SU-DHL-6 (cell line): ENCODE data around the gene CHRM2.

Source experiments
- H2AFZ ChIP-seq: fragments of 200-600 bp; sonication (generic); 2 replicates; pipeline ENCODE4 v1.6.1; 2014; ENCODE audit warnings: low read depth, mild to moderate bottlenecking, moderate library complexity, mixed read lengths, antibody characterized with exemption, low read length; ENCODE audit not compliant: severe bottlenecking
- H3F3A ChIP-seq: fragments of 200-600 bp; shearing (Covaris generic); 2 replicates; pipeline ENCODE4 v1.6.0; 2016; ENCODE audit warnings: antibody characterized with exemption, mild to moderate bottlenecking; ENCODE audit not compliant: insufficient read depth
- H3K27ac ChIP-seq: fragments of 200-600 bp; sonication (generic); 2 replicates; pipeline ENCODE4 v1.5.1; 2016; ENCODE audit warnings: low read depth, mild to moderate bottlenecking, low read length, moderate library complexity, mixed read lengths
- H3K27me3 ChIP-seq: fragments of 200-600 bp; sonication (generic), shearing (Covaris generic); 2 replicates; pipeline ENCODE4 v1.6.0; 2014; ENCODE audit warnings: mild to moderate bottlenecking, low read length
- H3K36me3 ChIP-seq: fragments of 200-600 bp; sonication (generic); 2 replicates; pipeline ENCODE4 v1.6.1; 2014; ENCODE audit warnings: mild to moderate bottlenecking, low read length, mixed read lengths
- H3K4me2 ChIP-seq: fragments of 300-600, 200-600 bp; shearing (Covaris generic), sonication (generic); 2 replicates; pipeline ENCODE4 v1.6.0; 2014; ENCODE audit warnings: low read length, low read depth, mild to moderate bottlenecking; ENCODE audit not compliant: poor library complexity, severe bottlenecking
- H3K4me3 ChIP-seq: fragments of 200-600 bp; sonication (generic); 2 replicates; pipeline ENCODE4 v1.5.1; 2014; ENCODE audit warnings: antibody characterized with exemption, low read length, mild to moderate bottlenecking, mixed read lengths; ENCODE audit not compliant: insufficient read depth, poor library complexity, severe bottlenecking
- H3K79me2 ChIP-seq: fragments of 200-600 bp; sonication (generic); 2 replicates; pipeline ENCODE4 v1.6.1; 2014; ENCODE audit warnings: mild to moderate bottlenecking, low read length, moderate library complexity; ENCODE audit not compliant: insufficient read depth
- H3K9ac ChIP-seq: fragments of 200-600 bp; sonication (generic); 2 replicates; pipeline ENCODE4 v1.7.0; 2014; ENCODE audit warnings: mild to moderate bottlenecking, low read length
- H3K9me2 ChIP-seq: fragments of 200-600 bp; sonication (generic); replicated peaks from 2 replicates; pipeline ENCODE4 v1.6.1; 2014; ENCODE audit warnings: low read length; ENCODE audit not compliant: insufficient read depth
- H3K9me3 ChIP-seq: fragments of 200-600 bp; sonication (generic); 2 replicates; pipeline ENCODE4 v1.6.1; 2014; ENCODE audit warnings: low read length, mixed read lengths; ENCODE audit not compliant: insufficient read depth
- H4K20me1 ChIP-seq: fragments of 200-600 bp; sonication (generic); 2 replicates; pipeline ENCODE4 v1.6.1; 2014; ENCODE audit warnings: low read depth, mild to moderate bottlenecking, antibody characterized with exemption, low read length, moderate library complexity, mixed read lengths
- CTCF ChIP-seq: fragments of 200-600 bp; sonication (generic); IDR thresholded peaks from one replicate; pipeline ENCODE4 v1.5.1; 2017; ENCODE audit warnings: antibody characterized with exemption, mild to moderate bottlenecking, low read length, moderate library complexity; ENCODE audit not compliant: insufficient read depth, poor library complexity, severe bottlenecking
- EZH2phosphoT487 ChIP-seq: fragments of 200-600 bp; sonication (generic), shearing (Covaris generic); conservative IDR thresholded peaks from 2 replicates; pipeline ENCODE4 v1.6.1; 2018; ENCODE audit warnings: mild to moderate bottlenecking, antibody characterized with exemption, low read length, moderate library complexity, mixed read lengths

CHRM2 gene

GRCh38 chr7:137026176-137026500 lies 157.7 kb downstream of the CHRM2 start:
- no peaks in the 10 kb centered on the region for H3K79me2 ChIP-seq
- no peak overlapping the region for H3K4me2 ChIP-seq
- no peak overlapping the region for H3K9ac ChIP-seq
- H3K4me3 ChIP-seq: no peak overlapping the region
- no peak overlapping the region for H2AFZ ChIP-seq
- H3F3A ChIP-seq: no peaks in the 10 kb centered on the region
- no peak overlapping the region for H3K27ac ChIP-seq
- H3K9me3 ChIP-seq: no peaks in the 10 kb centered on the region
- no peaks in the 10 kb centered on the region for H3K27me3 ChIP-seq
- H3K36me3 ChIP-seq: no peaks in the 10 kb centered on the region
- H4K20me1 ChIP-seq: no peaks in the 10 kb centered on the region
- no peaks in the 10 kb centered on the region for H3K9me2 ChIP-seq
- no peak for TF ChIP-seq CTCF
- no peak for TF ChIP-seq EZH2phosphoT487

- Histone ChIP-seq H3K36me3 (no peaks in the 10 kb centered on the region), H3K27me3 (no peaks in the 10 kb centered on the region), H3K4me3 (no peak overlapping the region), H3K4me2 (no peak overlapping the region), H3K9ac (no peak overlapping the region), H3K79me2 (no peaks in the 10 kb centered on the region), H3F3A (no peaks in the 10 kb centered on the region), H3K9me2 (no peaks in the 10 kb centered on the region), H3K27ac (no peak overlapping the region), H3K9me3 (no peaks in the 10 kb centered on the region), H2AFZ (no peak overlapping the region), H4K20me1 (no peaks in the 10 kb centered on the region)
- TF ChIP-seq CTCF (no peak), EZH2phosphoT487 (no peak)
Observed at GRCh38 chr7:137032436-137032835, 164.0 kb downstream of the CHRM2 start.

GRCh38 chr7:137036768-137037167 lies 168.3 kb downstream of the CHRM2 start:
- no peaks in the 10 kb centered on the region for H4K20me1 ChIP-seq
- H3K27me3 ChIP-seq: no peaks in the 10 kb centered on the region
- H3K9ac ChIP-seq: no peak overlapping the region
- H3K9me3 ChIP-seq: no peaks in the 10 kb centered on the region
- H3K4me3 ChIP-seq: no peak overlapping the region
- no peaks in the 10 kb centered on the region for H3K9me2 ChIP-seq
- no peaks in the 10 kb centered on the region for H3K36me3 ChIP-seq
- no peak overlapping the region for H3K4me2 ChIP-seq
- H3K79me2 ChIP-seq: no peaks in the 10 kb centered on the region
- TF ChIP-seq CTCF (no peak), EZH2phosphoT487 (no peak)
- H2AFZ ChIP-seq: no peak overlapping the region
- no peak overlapping the region for H3K27ac ChIP-seq
- no peaks in the 10 kb centered on the region for H3F3A ChIP-seq

GRCh38 chr7:137038706-137039105 lies 170.3 kb downstream of the CHRM2 start:
- no peak for TF ChIP-seq CTCF
- no peak for TF ChIP-seq EZH2phosphoT487
- Histone ChIP-seq H3K79me2 (no peaks in the 10 kb centered on the region), H4K20me1 (no peaks in the 10 kb centered on the region), H3K27ac (no peak overlapping the region), H2AFZ (no peak overlapping the region), H3K36me3 (no peaks in the 10 kb centered on the region), H3F3A (no peaks in the 10 kb centered on the region), H3K9me2 (no peaks in the 10 kb centered on the region), H3K4me3 (no peak overlapping the region), H3K9ac (no peak overlapping the region), H3K9me3 (no peaks in the 10 kb centered on the region), H3K4me2 (no peak overlapping the region), H3K27me3 (no peaks in the 10 kb centered on the region)
